ENCODE results near the gene ENPP4. TPM values are rescaled to one million over a fixed set of nuclear protein-coding genes. Genes with fewer than 3 reads are reported as not detected.

ENPP4 gene
- total RNA-seq, 1 experiment from 2014 or later = 5.4 TPM

DNA sequence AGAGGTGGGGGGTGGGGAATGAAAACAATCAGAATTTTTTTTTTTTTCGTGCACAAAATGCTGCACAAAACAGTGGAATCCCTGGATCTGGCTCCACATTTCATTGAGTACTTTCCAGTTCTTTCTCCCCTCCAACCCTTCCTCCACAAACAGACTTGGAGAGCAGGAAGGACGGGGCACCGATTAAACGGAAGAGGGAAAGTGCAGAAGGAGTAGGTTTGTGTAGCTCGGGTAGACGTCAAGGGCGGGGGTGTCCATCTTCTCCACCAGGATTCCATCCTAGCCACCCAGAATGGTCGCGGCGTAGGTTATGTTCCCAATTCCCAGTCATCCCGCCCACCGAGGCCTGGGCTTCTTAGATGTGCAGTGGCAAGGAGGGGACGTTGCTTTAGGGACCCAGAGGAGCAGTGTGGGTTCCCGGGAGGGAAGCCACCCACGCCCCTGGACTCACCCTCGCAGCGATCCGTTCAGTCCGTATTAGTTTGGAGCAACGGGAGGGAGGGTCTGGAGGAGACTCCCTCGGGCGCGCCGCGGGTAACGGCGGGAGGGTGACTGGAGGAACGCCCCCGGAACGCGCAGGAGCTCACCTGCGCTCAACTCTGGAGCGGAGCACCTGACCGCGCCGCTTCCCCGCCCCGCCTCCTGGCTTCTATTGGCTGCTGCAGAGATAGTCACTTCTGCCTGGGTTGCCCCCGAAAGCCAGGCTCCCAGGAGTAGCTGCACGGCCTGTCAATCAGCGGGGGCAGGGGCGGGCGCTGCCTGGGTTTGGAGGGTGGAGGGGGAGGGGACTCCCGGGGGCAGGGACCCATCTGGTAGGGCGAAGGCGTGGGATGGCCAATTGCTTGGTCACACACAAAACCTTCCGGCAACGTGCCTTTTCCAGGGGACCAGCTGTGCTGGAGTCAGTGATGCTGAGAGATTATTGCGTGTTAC lies 40.8 kb downstream of the ENPP4 start, which contains the start of gene ENPP5:
Gene ENPP5 (minus strand): TSS at position 624 of the 933 bp plus-strand sequence. CDS start 2,718 bp downstream, outside the sequence.
- no peak within 1 kb of the TSS for H3K27ac ChIP-seq (ENCODE audit: low read length)
- intact Hi-C loops (cut with micrococcal nuclease; ENCODE audit: unreplicated experiment) = no loop called here
- no peaks in the 10 kb centered on the region; the same call in 1 of the 2 replicates for H3K4me1 ChIP-seq (ENCODE audit: control insufficient read depth, insufficient read depth, low read length)
- H3K36me3 ChIP-seq (ENCODE audit: control insufficient read depth, insufficient read depth, low read length) = no peaks in the 10 kb centered on the region; the same call in 1 of the 2 replicates
- no peaks in the 10 kb centered on the region for H3K9me3 ChIP-seq (ENCODE audit: control insufficient read depth, insufficient read depth, low read depth, low read length)
- in situ Hi-C loops (cut with HindIII; ENCODE audit: low pct_unique_long_range_greater_than_20kb, low sequenced_read_pairs) = no loop called here
- no TSS peak for BruUV-seq (replicated peaks)
- peak within 1 kb of the TSS; percentile 25 to 46 for H3K4me3 ChIP-seq (ENCODE audit: low read depth in 2 of 2, low read length in 2 of 2)
- ATAC-seq (peak; percentile 56), DNase-seq (ENCODE audit: low read depth, low spot score) (no peak)
- ChIA-PET CTCF (no interaction called here), POLR2A (no interaction called here)
- no peak for TF ChIP-seq SIN3A (IDR thresholded peaks at IDR 0.05; ENCODE audit: borderline replicate concordance, insufficient read depth, low read depth, low read length)
- peaks cover 17% of the 10 kb centered on the region for H3K27me3 ChIP-seq (ENCODE audit: control insufficient read depth, insufficient read depth, low read length)

DNA sequence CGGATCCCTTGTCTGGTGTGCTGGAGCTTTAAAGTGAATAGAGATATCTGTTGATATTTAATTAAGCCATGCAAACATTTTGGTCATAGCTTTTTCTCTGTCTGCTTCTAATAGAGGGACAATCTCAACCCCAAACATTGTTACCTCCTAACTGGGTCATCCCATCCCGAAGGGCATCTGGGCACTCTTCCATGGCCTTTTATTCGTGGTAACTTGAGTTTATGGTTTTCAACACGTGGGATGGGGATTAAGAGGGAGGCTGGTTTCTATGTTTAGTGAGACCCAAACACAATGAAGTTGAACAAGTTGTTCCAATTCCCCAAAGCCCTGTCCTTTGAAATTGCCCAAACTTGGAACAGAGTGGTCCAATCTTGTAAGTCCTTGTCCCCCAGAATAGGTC lies 42.4 kb downstream of the ENPP4 start:
- H3K27me3 ChIP-seq (ENCODE audit: control insufficient read depth, insufficient read depth, low read length) = peaks cover 17% of the 10 kb centered on the region
- H3K36me3 ChIP-seq (ENCODE audit: control insufficient read depth, insufficient read depth, low read length) = no peaks in the 10 kb centered on the region; the same call in 1 of the 2 replicates
- in situ Hi-C loops (cut with HindIII; ENCODE audit: low pct_unique_long_range_greater_than_20kb, low sequenced_read_pairs) (no loop called here), intact Hi-C loops (cut with micrococcal nuclease; ENCODE audit: unreplicated experiment) (no loop called here)
- H3K27ac ChIP-seq (ENCODE audit: low read length) = no peak overlapping the region
- no peaks in the 10 kb centered on the region; the same call in 1 of the 2 replicates for H3K4me1 ChIP-seq (ENCODE audit: control insufficient read depth, insufficient read depth, low read length)
- ATAC-seq (no peak), DNase-seq (ENCODE audit: low read depth, low spot score) (no peak)
- ChIA-PET POLR2A (no interaction called here), CTCF (no interaction called here)
- no peak overlapping the region for H3K4me3 ChIP-seq (ENCODE audit: low read depth in 2 of 2, low read length in 2 of 2)
- no TSS peak for BruUV-seq (replicated peaks)
- TF ChIP-seq POLR2AphosphoS5 (IDR thresholded peaks at IDR 0.05; ENCODE audit: low read depth, low read length) (no peak), SIN3A (IDR thresholded peaks at IDR 0.05; ENCODE audit: borderline replicate concordance, insufficient read depth, low read depth, low read length) (no peak), TCF7L2 (IDR thresholded peaks at IDR 0.05; ENCODE audit: low read depth, low read length) (no peak)
- TF ChIP-seq, protein P1, sequence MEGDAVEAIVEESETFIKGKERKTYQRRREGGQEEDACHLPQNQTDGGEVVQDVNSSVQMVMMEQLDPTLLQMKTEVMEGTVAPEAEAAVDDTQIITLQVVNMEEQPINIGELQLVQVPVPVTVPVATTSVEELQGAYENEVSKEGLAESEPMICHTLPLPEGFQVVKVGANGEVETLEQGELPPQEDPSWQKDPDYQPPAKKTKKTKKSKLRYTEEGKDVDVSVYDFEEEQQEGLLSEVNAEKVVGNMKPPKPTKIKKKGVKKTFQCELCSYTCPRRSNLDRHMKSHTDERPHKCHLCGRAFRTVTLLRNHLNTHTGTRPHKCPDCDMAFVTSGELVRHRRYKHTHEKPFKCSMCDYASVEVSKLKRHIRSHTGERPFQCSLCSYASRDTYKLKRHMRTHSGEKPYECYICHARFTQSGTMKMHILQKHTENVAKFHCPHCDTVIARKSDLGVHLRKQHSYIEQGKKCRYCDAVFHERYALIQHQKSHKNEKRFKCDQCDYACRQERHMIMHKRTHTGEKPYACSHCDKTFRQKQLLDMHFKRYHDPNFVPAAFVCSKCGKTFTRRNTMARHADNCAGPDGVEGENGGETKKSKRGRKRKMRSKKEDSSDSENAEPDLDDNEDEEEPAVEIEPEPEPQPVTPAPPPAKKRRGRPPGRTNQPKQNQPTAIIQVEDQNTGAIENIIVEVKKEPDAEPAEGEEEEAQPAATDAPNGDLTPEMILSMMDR (IDR thresholded peaks at IDR 0.05) = no peak
- TF ChIP-seq, protein P2, sequence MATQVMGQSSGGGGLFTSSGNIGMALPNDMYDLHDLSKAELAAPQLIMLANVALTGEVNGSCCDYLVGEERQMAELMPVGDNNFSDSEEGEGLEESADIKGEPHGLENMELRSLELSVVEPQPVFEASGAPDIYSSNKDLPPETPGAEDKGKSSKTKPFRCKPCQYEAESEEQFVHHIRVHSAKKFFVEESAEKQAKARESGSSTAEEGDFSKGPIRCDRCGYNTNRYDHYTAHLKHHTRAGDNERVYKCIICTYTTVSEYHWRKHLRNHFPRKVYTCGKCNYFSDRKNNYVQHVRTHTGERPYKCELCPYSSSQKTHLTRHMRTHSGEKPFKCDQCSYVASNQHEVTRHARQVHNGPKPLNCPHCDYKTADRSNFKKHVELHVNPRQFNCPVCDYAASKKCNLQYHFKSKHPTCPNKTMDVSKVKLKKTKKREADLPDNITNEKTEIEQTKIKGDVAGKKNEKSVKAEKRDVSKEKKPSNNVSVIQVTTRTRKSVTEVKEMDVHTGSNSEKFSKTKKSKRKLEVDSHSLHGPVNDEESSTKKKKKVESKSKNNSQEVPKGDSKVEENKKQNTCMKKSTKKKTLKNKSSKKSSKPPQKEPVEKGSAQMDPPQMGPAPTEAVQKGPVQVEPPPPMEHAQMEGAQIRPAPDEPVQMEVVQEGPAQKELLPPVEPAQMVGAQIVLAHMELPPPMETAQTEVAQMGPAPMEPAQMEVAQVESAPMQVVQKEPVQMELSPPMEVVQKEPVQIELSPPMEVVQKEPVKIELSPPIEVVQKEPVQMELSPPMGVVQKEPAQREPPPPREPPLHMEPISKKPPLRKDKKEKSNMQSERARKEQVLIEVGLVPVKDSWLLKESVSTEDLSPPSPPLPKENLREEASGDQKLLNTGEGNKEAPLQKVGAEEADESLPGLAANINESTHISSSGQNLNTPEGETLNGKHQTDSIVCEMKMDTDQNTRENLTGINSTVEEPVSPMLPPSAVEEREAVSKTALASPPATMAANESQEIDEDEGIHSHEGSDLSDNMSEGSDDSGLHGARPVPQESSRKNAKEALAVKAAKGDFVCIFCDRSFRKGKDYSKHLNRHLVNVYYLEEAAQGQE (IDR thresholded peaks at IDR 0.05; ENCODE audit: insufficient read depth in 1 of 2, low read depth in 2 of 2, low read length in 1 of 2) = no peak
- H3K9me3 ChIP-seq (ENCODE audit: control insufficient read depth, insufficient read depth, low read depth, low read length) = no peaks in the 10 kb centered on the region

All from Panc1 (cell line).